Nephron (organoid): Measurements from ENCODE around the gene SLC7A5.

Experiments
- H3K27ac Mint-ChIP-seq, 3 experiments: 2 replicates each; pipeline ENCODE4 v1.8.0; 2020; ENCODE audit warnings: mixed read lengths in 3 of 3, mild to moderate bottlenecking in 2 of 3, moderate library complexity in 1 of 3
- H3K27me3 Mint-ChIP-seq: 2 replicates; pipeline ENCODE4 v1.8.0; 2021; ENCODE audit warnings: low read depth, mild to moderate bottlenecking, moderate library complexity, mixed read lengths
- H3K36me3 Mint-ChIP-seq: 2 replicates; pipeline ENCODE4 v1.8.0; 2020; ENCODE audit warnings: low read depth, mixed read lengths
- H3K4me1 Mint-ChIP-seq: 2 replicates; pipeline ENCODE4 v1.8.0; 2020; ENCODE audit warnings: mixed read lengths
- H3K4me3 Mint-ChIP-seq, 3 experiments: 2 replicates each; pipeline ENCODE4 v1.8.0; 2020; ENCODE audit warnings: mild to moderate bottlenecking in 3 of 3, mixed read lengths in 3 of 3, moderate library complexity in 2 of 3
- H3K9me3 Mint-ChIP-seq: 2 replicates; pipeline ENCODE4 v1.8.0; 2020; ENCODE audit warnings: mixed read lengths
- CTCF ChIP-seq, 3 experiments: fragments of 200-600 bp; sonication (generic); IDR thresholded peaks; one replicate each; pipeline ENCODE4 v1.5.0; 2021; ENCODE audit warnings: antibody characterized with exemption in 3 of 3; ENCODE audit not compliant: unreplicated experiment in 3 of 3

Gene SLC7A5

GRCh38 chr16:87801679-87802259 is 67.5 kb downstream of the SLC7A5 start:
- no peaks in the 10 kb centered on the region for H3K36me3 Mint-ChIP-seq
- TF ChIP-seq CTCF (IDR thresholded peaks at IDR 0.05; ENCODE audit: unreplicated experiment in 3 of 3): no peak
- peaks cover 3% of the 10 kb centered on the region for H3K9me3 Mint-ChIP-seq
- peaks cover 10% of the 10 kb centered on the region for H3K4me1 Mint-ChIP-seq
- H3K27me3 Mint-ChIP-seq: peaks cover 11% of the 10 kb centered on the region
- no peak overlapping the region for H3K27ac Mint-ChIP-seq
- no peak overlapping the region for H3K4me3 Mint-ChIP-seq

- H3K9me3 Mint-ChIP-seq: peaks cover 3% of the 10 kb centered on the region
- peaks cover 11% of the 10 kb centered on the region for H3K27me3 Mint-ChIP-seq
- no peak overlapping the region for H3K4me3 Mint-ChIP-seq
- H3K4me1 Mint-ChIP-seq: peaks cover 4% of the 10 kb centered on the region
- no peak for TF ChIP-seq CTCF (IDR thresholded peaks at IDR 0.05; ENCODE audit: unreplicated experiment in 3 of 3)
- no peak overlapping the region for H3K27ac Mint-ChIP-seq
- H3K36me3 Mint-ChIP-seq: no peaks in the 10 kb centered on the region
Measured at GRCh38 chr16:87800497-87800896, 68.8 kb downstream of the SLC7A5 start.

GRCh38 chr16:87795336-87795735 is 74.0 kb downstream of the SLC7A5 start:
- H3K4me1 Mint-ChIP-seq: no peaks in the 10 kb centered on the region
- no peak for TF ChIP-seq CTCF (IDR thresholded peaks at IDR 0.05; ENCODE audit: unreplicated experiment in 3 of 3)
- no peak overlapping the region for H3K4me3 Mint-ChIP-seq
- no peaks in the 10 kb centered on the region for H3K36me3 Mint-ChIP-seq
- H3K27ac Mint-ChIP-seq: no peak overlapping the region
- H3K9me3 Mint-ChIP-seq: peaks cover 3% of the 10 kb centered on the region
- peaks cover 3% of the 10 kb centered on the region for H3K27me3 Mint-ChIP-seq

- no peak overlapping the region for H3K4me3 Mint-ChIP-seq
- TF ChIP-seq CTCF (IDR thresholded peaks at IDR 0.05; ENCODE audit: unreplicated experiment in 3 of 3): no peak
- H3K9me3 Mint-ChIP-seq: peaks cover 4% of the 10 kb centered on the region
- H3K36me3 Mint-ChIP-seq: no peaks in the 10 kb centered on the region
- no peaks in the 10 kb centered on the region for H3K4me1 Mint-ChIP-seq
- H3K27ac Mint-ChIP-seq: no peak overlapping the region
- H3K27me3 Mint-ChIP-seq: peaks cover under 1% of the 10 kb centered on the region
Measured at GRCh38 chr16:87794485-87795078, 74.7 kb downstream of the SLC7A5 start.

- TF ChIP-seq CTCF (IDR thresholded peaks at IDR 0.05; ENCODE audit: unreplicated experiment in 3 of 3): no peak
- no peak overlapping the region for H3K27ac Mint-ChIP-seq
- no peaks in the 10 kb centered on the region for H3K36me3 Mint-ChIP-seq
- no peaks in the 10 kb centered on the region for H3K4me1 Mint-ChIP-seq
- H3K27me3 Mint-ChIP-seq: no peaks in the 10 kb centered on the region
- H3K4me3 Mint-ChIP-seq: no peak overlapping the region
- peaks cover 4% of the 10 kb centered on the region for H3K9me3 Mint-ChIP-seq
Measured at GRCh38 chr16:87792205-87792565, 77.1 kb downstream of the SLC7A5 start.
